Nephron progenitor cell (in vitro differentiated cells): ENCODE data around the gene EML1.

ENCODE experiments used
- DNase-seq: peaks from one replicate; pipeline ENCODE4 v3.0.0; 2021
- H3K27ac Mint-ChIP-seq: 2 replicates; pipeline ENCODE4 v1.8.0; 2021; ENCODE audit warnings: mild to moderate bottlenecking, moderate library complexity, mixed read lengths
- H3K27me3 Mint-ChIP-seq: 2 replicates; pipeline ENCODE4 v1.8.0; 2021; ENCODE audit warnings: mild to moderate bottlenecking, low read depth, mixed read lengths; ENCODE audit not compliant: poor library complexity
- H3K36me3 Mint-ChIP-seq: 2 replicates; pipeline ENCODE4 v1.8.0; 2021; ENCODE audit warnings: low read depth, mixed read lengths
- H3K4me1 Mint-ChIP-seq: 2 replicates; pipeline ENCODE4 v1.8.0; 2021; ENCODE audit warnings: mixed read lengths
- H3K4me3 Mint-ChIP-seq: 2 replicates; pipeline ENCODE4 v1.8.0; 2021; ENCODE audit warnings: mild to moderate bottlenecking, moderate library complexity, mixed read lengths
- H3K9me3 Mint-ChIP-seq: 2 replicates; pipeline ENCODE4 v1.8.0; 2021; ENCODE audit warnings: mild to moderate bottlenecking, moderate library complexity, mixed read lengths
- CTCF ChIP-seq: fragments of 200-600 bp; sonication (generic); IDR thresholded peaks from 2 replicates; pipeline ENCODE4 v1.5.0; 2021; ENCODE audit warnings: antibody characterized with exemption

The EML1 gene

GRCh38 chr14:99781853-99782610 lies 11.2 kb upstream of the EML1 start:
- TF ChIP-seq CTCF, result no peak
- DNase-seq, result no peak
- peaks cover 12% of the 10 kb centered on the region for H3K36me3 Mint-ChIP-seq
- no peaks in the 10 kb centered on the region for H3K4me1 Mint-ChIP-seq
- H3K4me3 Mint-ChIP-seq, result no peak overlapping the region
- H3K27me3 Mint-ChIP-seq, result peaks cover 42% of the 10 kb centered on the region
- H3K9me3 Mint-ChIP-seq, result peaks cover 29% of the 10 kb centered on the region
- H3K27ac Mint-ChIP-seq, result no peak overlapping the region

GRCh38 chr14:99784508-99784907 lies 8.7 kb upstream of the EML1 start:
- no peaks in the 10 kb centered on the region for H3K4me1 Mint-ChIP-seq
- H3K9me3 Mint-ChIP-seq, result peaks cover 10% of the 10 kb centered on the region
- H3K27ac Mint-ChIP-seq, result no peak overlapping the region
- no peak for DNase-seq
- no peak for TF ChIP-seq CTCF
- H3K36me3 Mint-ChIP-seq, result no peaks in the 10 kb centered on the region
- H3K27me3 Mint-ChIP-seq, result peaks cover 30% of the 10 kb centered on the region
- no peak overlapping the region for H3K4me3 Mint-ChIP-seq

- Mint-ChIP-seq H3K4me1 (no peaks in the 10 kb centered on the region), H3K27ac (no peak overlapping the region), H3K4me3 (no peak overlapping the region), H3K9me3 (peaks cover under 1% of the 10 kb centered on the region), H3K36me3 (no peaks in the 10 kb centered on the region), H3K27me3 (peaks cover 27% of the 10 kb centered on the region)
- no peak for TF ChIP-seq CTCF
- no peak for DNase-seq
Observed at GRCh38 chr14:99785426-99785825, 7.8 kb upstream of the EML1 start.

- Mint-ChIP-seq H3K9me3 (no peaks in the 10 kb centered on the region), H3K4me1 (peaks cover 6% of the 10 kb centered on the region), H3K27me3 (peaks cover 22% of the 10 kb centered on the region), H3K4me3 (no peak overlapping the region), H3K27ac (no peak overlapping the region), H3K36me3 (no peaks in the 10 kb centered on the region)
- TF ChIP-seq CTCF, result no peak
- no peak for DNase-seq
Observed at GRCh38 chr14:99786511-99786989, 6.7 kb upstream of the EML1 start.

- no peaks in the 10 kb centered on the region for H3K9me3 Mint-ChIP-seq
- peaks cover 27% of the 10 kb centered on the region for H3K27me3 Mint-ChIP-seq
- no peak overlapping the region for H3K4me3 Mint-ChIP-seq
- H3K27ac Mint-ChIP-seq, result no peak overlapping the region
- H3K36me3 Mint-ChIP-seq, result no peaks in the 10 kb centered on the region
- DNase-seq, result no peak
- H3K4me1 Mint-ChIP-seq, result peaks cover 17% of the 10 kb centered on the region
- no peak for TF ChIP-seq CTCF
Observed at GRCh38 chr14:99788713-99789112, 4.5 kb upstream of the EML1 start.

- Mint-ChIP-seq H3K9me3 (no peaks in the 10 kb centered on the region), H3K27me3 (peaks cover 24% of the 10 kb centered on the region), H3K27ac (no peak overlapping the region), H3K4me3 (no peak overlapping the region), H3K4me1 (peaks cover 23% of the 10 kb centered on the region), H3K36me3 (no peaks in the 10 kb centered on the region)
- DNase-seq, result no peak
- no peak for TF ChIP-seq CTCF
Observed at GRCh38 chr14:99789581-99789980, 3.6 kb upstream of the EML1 start.
